ENCODE measurements around the gene SLC22A23.
A peak's percentile ranks its signal among the peaks of the same experiment; 100 is the strongest.

Gene SLC22A23

GRCh38 chr6:3391902-3392458, 64.9 kb downstream of the SLC22A23 start:
- no peak for TF ChIP-seq CTCF (conservative IDR thresholded peaks at IDR 0.05)
- H3K27ac ChIP-seq = no peak overlapping the region

- no peak for TF ChIP-seq CTCF (conservative IDR thresholded peaks at IDR 0.05)
- no peak overlapping the region for H3K27ac ChIP-seq
Observed at GRCh38 chr6:3390698-3391097, 66.2 kb downstream of the SLC22A23 start.

GRCh38 chr6:3389390-3390167, 67.3 kb downstream of the SLC22A23 start:
- H3K27ac ChIP-seq = no peak overlapping the region
- TF ChIP-seq CTCF (conservative IDR thresholded peaks at IDR 0.05) = no peak

- no peak overlapping the region for H3K27ac ChIP-seq
- TF ChIP-seq CTCF (conservative IDR thresholded peaks at IDR 0.05) = no peak
Observed at GRCh38 chr6:3388786-3389185, 68.1 kb downstream of the SLC22A23 start.

GRCh38 chr6:3386374-3386857, 70.4 kb downstream of the SLC22A23 start:
- peak overlapping the region; percentile 90; the same call in 1 of the 2 replicates for H3K27ac ChIP-seq
- TF ChIP-seq CTCF (conservative IDR thresholded peaks at IDR 0.05) = no peak

GRCh38 chr6:3385660-3386151, 71.1 kb downstream of the SLC22A23 start:
- TF ChIP-seq CTCF (conservative IDR thresholded peaks at IDR 0.05) = no peak
- H3K27ac ChIP-seq = peak overlapping the region; percentile 90

- peak overlapping the region; percentile 90 for H3K27ac ChIP-seq
Observed at GRCh38 chr6:3385181-3385580, 71.7 kb downstream of the SLC22A23 start.
